Erythroblast (primary cell): ENCODE measurements around the gene AOPEP.

Experiments
- GATA1 ChIP-seq: IDR thresholded peaks from 2 replicates; pipeline ENCODE4 v1.6.1; 2011; ENCODE audit warnings: low read depth, mild to moderate bottlenecking, control low read depth, low read length, moderate library complexity
- POLR2A ChIP-seq: IDR thresholded peaks from 2 replicates; pipeline ENCODE4 v1.6.1; 2011; ENCODE audit warnings: mild to moderate bottlenecking, low read length

DNA sequence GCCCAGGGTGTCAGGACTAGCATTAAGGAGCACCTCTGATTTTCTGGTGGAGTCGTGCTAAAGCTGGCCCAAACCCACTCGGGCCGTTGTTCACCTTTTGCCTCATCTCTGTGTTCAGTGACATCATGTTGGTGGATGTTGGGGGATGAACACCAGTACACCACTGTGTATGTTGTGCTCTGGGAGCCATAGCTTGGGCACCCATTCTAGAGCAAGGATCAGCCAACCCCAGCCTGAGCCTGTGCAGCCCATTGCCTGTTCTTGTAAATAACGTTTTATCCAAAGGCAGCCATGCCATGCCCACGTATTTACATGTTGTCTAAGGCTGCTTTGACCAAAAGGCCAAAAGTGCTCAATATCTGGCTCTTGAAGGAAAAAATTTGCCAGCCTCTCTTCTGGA, 345.4 kb downstream of the AOPEP start:
- no peak for TF ChIP-seq POLR2A
- no peak for TF ChIP-seq GATA1
